H9 (cell line): Measurements from ENCODE around the gene CYP2D6. TPM values are rescaled to one million over a fixed set of nuclear protein-coding genes. Genes with fewer than 3 reads are reported as not detected.
"Not testable (repeated sequence)": the region's sequence is repeated elsewhere in the genome, so short reads cannot be mapped to it uniquely, and the experiment has no call there.

ENCODE experiments used
- DNase-seq: peaks from one replicate; pipeline ENCODE4 v3.0.0-alpha.2; 2017
- H2AFZ ChIP-seq: one replicate; pipeline ENCODE4 v1.6.1; 2013; ENCODE audit warnings: mild to moderate bottlenecking, low read length, control low read depth, moderate library complexity
- H2AK5ac ChIP-seq: 2 replicates; pipeline ENCODE4 v1.6.1; 2013; ENCODE audit warnings: low read length, control low read depth, mixed read lengths; ENCODE audit not compliant: insufficient read length
- H2BK120ac ChIP-seq: one replicate; pipeline ENCODE4 v1.6.1; 2013; ENCODE audit warnings: low read depth, mild to moderate bottlenecking, low read length, control low read depth, inconsistent platforms; ENCODE audit not compliant: poor library complexity, severe bottlenecking
- H2BK12ac ChIP-seq: 2 replicates; pipeline ENCODE4 v1.6.1; 2013; ENCODE audit warnings: low read length, control low read depth, mixed read lengths, low read depth; ENCODE audit not compliant: insufficient read length
- H2BK15ac ChIP-seq: 2 replicates; pipeline ENCODE4 v1.6.1; 2013; ENCODE audit warnings: low read depth, low read length, control low read depth
- H2BK20ac ChIP-seq: one replicate; pipeline ENCODE4 v1.6.1; 2013; ENCODE audit warnings: low read depth, mild to moderate bottlenecking, low read length, control low read depth, inconsistent platforms; ENCODE audit not compliant: poor library complexity, severe bottlenecking
- H2BK5ac ChIP-seq: 2 replicates; pipeline ENCODE4 v1.6.1; 2013; ENCODE audit warnings: low read length, control low read depth, mixed read lengths; ENCODE audit not compliant: insufficient read length
- H3K14ac ChIP-seq: 2 replicates; pipeline ENCODE4 v1.6.1; 2013; ENCODE audit warnings: low read length, control low read depth; ENCODE audit not compliant: insufficient read depth
- H3K18ac ChIP-seq: 2 replicates; pipeline ENCODE4 v1.6.1; 2013; ENCODE audit warnings: low read depth, mild to moderate bottlenecking, mixed read lengths, low read length, control low read depth; ENCODE audit not compliant: insufficient read length
- H3K23ac ChIP-seq: 2 replicates; pipeline ENCODE4 v1.6.1; 2013; ENCODE audit warnings: low read length, control low read depth, mixed read lengths, low read depth; ENCODE audit not compliant: insufficient read length
- H3K23me2 ChIP-seq: 2 replicates; pipeline ENCODE4 v1.6.1; 2013; ENCODE audit warnings: low read depth, mild to moderate bottlenecking, mixed read lengths, low read length, control low read depth; ENCODE audit not compliant: insufficient read length, poor library complexity, severe bottlenecking
- H3K27ac ChIP-seq: 2 replicates; pipeline ENCODE4 v1.5.1; 2013; ENCODE audit warnings: low read length, control low read depth, mixed read lengths, low read depth; ENCODE audit not compliant: insufficient read length
- H3K27me3 ChIP-seq: 2 replicates; pipeline ENCODE4 v1.6.1; 2013; ENCODE audit warnings: low read length, control low read depth, inconsistent platforms; ENCODE audit not compliant: insufficient read depth
- H3K4ac ChIP-seq: 2 replicates; pipeline ENCODE4 v1.6.1; 2013; ENCODE audit warnings: low read depth, mild to moderate bottlenecking, control low read depth, inconsistent platforms, low read length, moderate library complexity
- H3K4me1 ChIP-seq: 2 replicates; pipeline ENCODE4 v1.6.1; 2013; ENCODE audit warnings: low read length, control low read depth, inconsistent platforms; ENCODE audit not compliant: insufficient read depth
- H3K4me2 ChIP-seq: 2 replicates; pipeline ENCODE4 v1.6.1; 2013; ENCODE audit warnings: low read length, control low read depth, mixed read lengths; ENCODE audit not compliant: insufficient read length, insufficient read depth
- H3K56ac ChIP-seq: 2 replicates; pipeline ENCODE4 v1.6.1; 2013; ENCODE audit warnings: low read depth, mild to moderate bottlenecking, mixed read lengths, low read length, control low read depth; ENCODE audit not compliant: insufficient read length
- H3K79me1 ChIP-seq: 2 replicates; pipeline ENCODE4 v1.6.1; 2013; ENCODE audit warnings: low read depth, mild to moderate bottlenecking, moderate library complexity, low read length, control low read depth, inconsistent platforms; ENCODE audit not compliant: insufficient read depth, poor library complexity, severe bottlenecking
- H3K79me2 ChIP-seq: 2 replicates; pipeline ENCODE4 v1.6.1; 2013; ENCODE audit warnings: low read length, control low read depth, inconsistent platforms; ENCODE audit not compliant: insufficient read depth
- H3K9ac ChIP-seq: 2 replicates; pipeline ENCODE4 v1.6.1; 2013; ENCODE audit warnings: low read length, control low read depth, mixed read lengths; ENCODE audit not compliant: insufficient read length; ENCODE audit errors: extremely low read depth
- H3K9me3 ChIP-seq: one replicate; pipeline ENCODE4 v1.6.1; 2013; ENCODE audit warnings: low read depth, low read length, inconsistent platforms; ENCODE audit not compliant: control insufficient read depth
- H3T11ph ChIP-seq: one replicate; pipeline ENCODE4 v1.6.1; 2013; ENCODE audit warnings: mild to moderate bottlenecking, low read length, control low read depth, inconsistent platforms
- H4K20me1 ChIP-seq: one replicate; pipeline ENCODE4 v1.6.1; 2013; ENCODE audit not compliant: control insufficient read depth, insufficient read length, insufficient read depth
- H4K5ac ChIP-seq: 2 replicates; pipeline ENCODE4 v1.6.1; 2013; ENCODE audit warnings: low read depth, mild to moderate bottlenecking, mixed read lengths, low read length, control low read depth; ENCODE audit not compliant: insufficient read length
- H4K8ac ChIP-seq: replicated peaks from 2 replicates; pipeline ENCODE4 v1.6.1; 2013; ENCODE audit warnings: low read length, control low read depth, mixed read lengths, low read depth; ENCODE audit not compliant: insufficient read length
- H4K91ac ChIP-seq: 2 replicates; pipeline ENCODE4 v1.6.1; 2013; ENCODE audit warnings: low read depth, mild to moderate bottlenecking, moderate library complexity, mixed read lengths, low read length, control low read depth; ENCODE audit not compliant: insufficient read length
- H3K27ac Mint-ChIP-seq, 3 experiments: 2 replicates in 2 of 3; 3 replicates in 1 of 3; pipeline ENCODE4 v1.8.0; 2020 to 2021; ENCODE audit warnings: mixed read lengths in 3 of 3, mild to moderate bottlenecking in 1 of 3, moderate library complexity in 1 of 3
- H3K27me3 Mint-ChIP-seq: 2 replicates; pipeline ENCODE4 v1.8.0; 2021; ENCODE audit warnings: low read depth, mild to moderate bottlenecking, moderate library complexity, mixed read lengths
- H3K36me3 Mint-ChIP-seq, 3 experiments: 2 replicates in 2 of 3; 3 replicates in 1 of 3; pipeline ENCODE4 v1.8.0; 2020 to 2021; ENCODE audit warnings: low read depth in 3 of 3, mixed read lengths in 3 of 3; ENCODE audit not compliant: insufficient read depth in 1 of 3
- H3K4me1 Mint-ChIP-seq, 2 experiments: 2 replicates each; pipeline ENCODE4 v1.8.0; 2020; ENCODE audit warnings: mixed read lengths in 2 of 2
- H3K4me3 Mint-ChIP-seq, 2 experiments: 2 replicates in 1 of 2; 3 replicates in 1 of 2; pipeline ENCODE4 v1.8.0; 2020 to 2021; ENCODE audit warnings: mild to moderate bottlenecking in 2 of 2, mixed read lengths in 2 of 2, moderate library complexity in 1 of 2
- H3K9me3 Mint-ChIP-seq, 2 experiments: 2 replicates in 1 of 2; 3 replicates in 1 of 2; pipeline ENCODE4 v1.8.0; 2020; ENCODE audit warnings: mild to moderate bottlenecking in 2 of 2, mixed read lengths in 2 of 2, moderate library complexity in 1 of 2
- CTCF ChIP-seq: fragments of 200-600 bp; sonication (generic); conservative IDR thresholded peaks from 3 replicates; pipeline ENCODE4 v1.8.0; 2021; ENCODE audit warnings: antibody characterized with exemption, mild to moderate bottlenecking
- WGBS: extraction: QIAGEN DNeasy Blood & Tissue Kit; methylation state at CpG from one replicate; pipeline ENCODE4 v1.1.7; 2013; ENCODE audit warnings: missing lambda C conversion rate, low lambda C conversion rate, mixed read lengths; ENCODE audit not compliant: insufficient read length; ENCODE audit errors: extremely low coverage; 5-methylcytosine and 5-hydroxymethylcytosine counted together
- total RNA-seq: library from RNA; stranded (reverse); gene quantifications from 2 replicates; pipeline ENCODE4 v1.2.1, GENCODE V29; 2021

Gene CYP2D6
- total RNA-seq, 1 experiment from 2014 or later, result 2.3 TPM

DNA sequence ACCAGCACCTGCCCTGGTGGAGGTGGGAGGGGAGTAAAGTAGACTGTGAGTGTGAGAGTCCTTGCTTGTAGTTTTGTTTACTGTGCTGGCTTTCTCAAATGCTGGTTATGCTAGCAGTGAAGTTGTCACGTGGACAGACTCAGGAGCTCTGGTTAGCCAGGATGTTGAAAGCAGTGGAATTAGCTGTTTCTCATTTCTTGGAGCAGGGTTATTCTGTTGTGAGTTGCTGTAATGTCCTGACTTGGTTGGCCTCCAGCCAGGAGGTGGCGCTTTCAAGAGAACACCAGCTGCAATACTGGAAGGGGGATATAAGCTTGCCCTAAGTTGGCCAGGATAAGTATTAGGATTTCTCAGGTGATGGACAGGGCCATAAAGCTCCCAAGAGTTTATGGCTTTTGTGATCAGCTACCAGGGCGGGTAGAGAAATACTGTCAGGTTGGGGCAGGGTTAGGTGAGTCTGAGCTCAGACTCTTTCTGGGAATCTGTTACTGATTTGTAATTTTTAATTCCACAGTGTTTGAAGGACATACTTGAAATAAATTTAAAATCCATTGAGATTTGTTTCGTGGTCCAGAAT lies 13.7 kb downstream of the CYP2D6 start:
- Mint-ChIP-seq H3K27ac (no peak overlapping the region), H3K4me1 (peaks cover 4 to 13% of the 10 kb centered on the region in 2 experiments), H3K9me3 (peaks cover 17 to 23% of the 10 kb centered on the region in 2 experiments), H3K4me3 (no peak overlapping the region; a peak in 1 of 5 replicates), H3K36me3 (peaks cover 0 to 13% (median 10%) of the 10 kb centered on the region in 3 experiments; a peak in 5 of 7 replicates), H3K27me3 (peaks cover 44% of the 10 kb centered on the region)
- Histone ChIP-seq H4K8ac (no peak overlapping the region), H3T11ph (no peak overlapping the region), H4K91ac (no peak overlapping the region), H2BK15ac (no peak overlapping the region), H3K23ac (no peak overlapping the region), H2BK120ac (no peak overlapping the region), H3K27me3 (no peaks in the 10 kb centered on the region), H3K4me1 (no peaks in the 10 kb centered on the region), H2BK5ac (no peak overlapping the region), H3K18ac (no peak overlapping the region), H3K9ac (no peak overlapping the region), H3K23me2 (no peaks in the 10 kb centered on the region), H3K56ac (no peak overlapping the region), H3K14ac (no peak overlapping the region), H4K20me1 (no peaks in the 10 kb centered on the region), H3K4ac (no peak overlapping the region), H3K9me3 (no peaks in the 10 kb centered on the region), H3K79me1 (no peaks in the 10 kb centered on the region), H2AFZ (no peak overlapping the region), H4K5ac (no peak overlapping the region), H2BK12ac (no peak overlapping the region), H3K4me2 (no peak overlapping the region), H3K27ac (no peak overlapping the region), H2AK5ac (no peak overlapping the region), H3K79me2 (no peaks in the 10 kb centered on the region), H2BK20ac (no peak overlapping the region)
- peak; percentile 64 for DNase-seq
- peak; percentile 70 for TF ChIP-seq CTCF
- no CpG with 5 or more reads among the region's 4 CpGs for WGBS

DNA sequence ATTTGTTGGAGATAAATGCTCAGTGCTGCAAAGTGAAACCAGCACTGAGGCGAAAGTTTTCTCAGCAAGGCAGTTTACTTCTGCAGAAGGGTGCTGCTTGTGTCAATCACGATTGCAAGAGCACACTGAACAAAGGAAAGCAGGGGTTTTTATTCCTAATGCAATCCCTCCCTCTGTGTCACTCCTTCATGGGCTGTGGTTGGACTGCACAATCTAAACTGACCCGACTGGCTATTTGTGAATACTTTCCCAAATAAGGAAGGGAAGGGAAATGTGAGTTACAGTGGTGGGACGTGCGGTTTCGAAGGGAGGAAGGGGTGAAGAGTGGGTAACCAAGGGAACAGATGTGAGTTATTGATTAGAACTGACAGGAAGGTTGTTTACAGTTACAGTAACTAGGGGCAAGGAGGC lies 15.2 kb downstream of the CYP2D6 start:
- not testable (repeated sequence) for H3K56ac ChIP-seq

More for the DNA sequence above, 15.2 kb downstream of the CYP2D6 start:
- not testable (repeated sequence) for H3K4me3 Mint-ChIP-seq, H2BK120ac ChIP-seq, H2AK5ac ChIP-seq, H3K23me2 ChIP-seq, H3K27me3 ChIP-seq, H4K5ac ChIP-seq, DNase-seq, H2BK12ac ChIP-seq, H3K14ac ChIP-seq, H4K20me1 ChIP-seq, H2AFZ ChIP-seq, H3K4me1 ChIP-seq, H2BK5ac ChIP-seq, H3K4me2 ChIP-seq, H2BK20ac ChIP-seq, H3K27ac ChIP-seq, H3K9ac ChIP-seq, H3K79me1 ChIP-seq, H3K4ac ChIP-seq, H3K23ac ChIP-seq, H4K91ac ChIP-seq, H3T11ph ChIP-seq, H3K18ac ChIP-seq, H2BK15ac ChIP-seq, H4K8ac ChIP-seq, H3K79me2 ChIP-seq, H3K9me3 ChIP-seq
- peaks cover 42% of the 10 kb centered on the region for H3K27me3 Mint-ChIP-seq
- peaks cover 17 to 23% of the 10 kb centered on the region in 2 experiments for H3K9me3 Mint-ChIP-seq
- WGBS, result 100% methylated on average over 3 of the region's 6 CpGs
- H3K4me1 Mint-ChIP-seq, result peaks cover 7 to 16% of the 10 kb centered on the region in 2 experiments
- peaks cover 0 to 13% (median 10%) of the 10 kb centered on the region in 3 experiments; a peak in 5 of 7 replicates for H3K36me3 Mint-ChIP-seq
- 0 out of 7 replicates have a peak overlapping the region, but pooled peaks of 1 of the 3 experiments have one; percentile 49 for H3K27ac Mint-ChIP-seq
